Measurements from ENCODE around the gene TIRAP.

TIRAP gene

DNA sequence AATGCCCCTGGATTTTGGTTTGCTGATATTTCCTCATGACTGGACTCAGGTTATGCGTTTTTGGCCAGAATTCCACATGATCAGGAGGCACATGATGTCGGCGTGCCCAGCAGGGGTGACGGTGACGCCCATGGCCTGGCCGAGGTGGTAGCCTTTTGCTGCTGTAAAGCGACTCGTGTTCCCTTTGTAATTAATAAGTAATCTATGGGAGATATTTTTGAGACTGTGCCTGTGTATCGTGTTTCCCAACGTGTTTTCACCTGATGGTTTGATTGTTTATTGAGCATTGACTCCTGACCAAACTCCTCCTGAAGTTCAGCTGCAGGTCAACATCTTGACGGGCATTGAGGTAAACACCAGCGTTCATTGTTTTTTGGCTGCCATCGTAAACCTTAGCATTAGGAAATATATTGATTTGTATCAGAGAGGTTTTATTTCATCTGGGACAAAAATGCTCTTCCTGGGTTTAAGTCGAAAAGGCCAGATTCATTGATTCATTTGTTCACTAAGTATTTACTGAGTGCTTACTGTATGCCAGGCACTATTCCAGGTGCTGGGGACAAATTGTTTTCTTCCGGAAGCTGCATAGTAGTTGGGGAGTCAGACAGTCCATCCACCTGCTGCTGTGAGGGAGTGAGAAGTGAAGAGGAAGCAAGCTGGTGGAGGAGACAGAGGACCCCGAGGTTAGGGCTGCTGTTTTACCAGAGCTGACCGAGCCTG, 44.5 kb downstream of the TIRAP start:
- DNase-seq: no peak

GRCh38 chr11:126328001-126328390, 45.1 kb downstream of the TIRAP start:
- DNase-seq: no peak

DNA sequence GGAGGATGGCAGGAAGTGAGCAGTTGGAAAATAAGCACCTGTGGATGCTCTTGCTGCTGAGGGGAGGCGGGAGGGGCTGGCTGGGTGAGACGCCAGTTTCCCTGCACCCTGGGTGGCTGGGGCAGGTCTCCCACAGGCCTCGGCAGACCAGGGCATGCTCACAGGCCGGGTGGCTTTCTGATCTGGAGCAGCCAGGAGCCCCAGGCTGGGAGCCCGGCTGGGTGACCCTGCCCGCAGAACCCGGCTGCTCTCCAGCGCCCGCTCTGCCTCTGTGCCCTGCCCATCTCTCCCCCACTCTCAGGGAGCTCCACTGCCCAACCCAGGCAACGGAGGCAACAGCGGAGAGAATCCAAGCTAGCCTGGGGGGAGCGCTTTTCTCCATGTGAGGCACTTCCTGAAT, 45.6 kb downstream of the TIRAP start:
- no peak for DNase-seq

GRCh38 chr11:126328938-126329643, 46.2 kb downstream of the TIRAP start:
- DNase-seq: no peak

GRCh38 chr11:126329644-126330211, 46.8 kb downstream of the TIRAP start:
- DNase-seq: no peak

DNA sequence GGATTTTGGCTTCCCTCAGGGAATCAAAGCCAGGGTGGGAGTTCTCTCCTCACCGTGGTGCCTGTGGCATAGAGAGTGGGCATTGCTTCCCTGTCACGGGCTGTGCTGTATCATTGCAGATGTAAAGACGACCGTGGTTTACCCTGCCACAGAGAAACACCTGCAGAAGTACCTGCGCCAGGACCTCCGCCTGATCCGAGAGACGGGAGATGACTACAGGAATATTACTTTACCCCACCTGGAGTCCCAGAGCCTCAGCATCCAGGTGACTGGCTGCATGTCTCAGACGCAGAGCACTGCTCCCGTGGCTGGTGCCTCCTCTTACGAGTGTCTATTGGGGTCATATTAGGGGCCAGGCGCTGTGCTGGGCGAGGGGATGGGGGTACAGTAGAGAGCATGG, 48.4 kb downstream of the TIRAP start:
- DNase-seq: no peak

DNA sequence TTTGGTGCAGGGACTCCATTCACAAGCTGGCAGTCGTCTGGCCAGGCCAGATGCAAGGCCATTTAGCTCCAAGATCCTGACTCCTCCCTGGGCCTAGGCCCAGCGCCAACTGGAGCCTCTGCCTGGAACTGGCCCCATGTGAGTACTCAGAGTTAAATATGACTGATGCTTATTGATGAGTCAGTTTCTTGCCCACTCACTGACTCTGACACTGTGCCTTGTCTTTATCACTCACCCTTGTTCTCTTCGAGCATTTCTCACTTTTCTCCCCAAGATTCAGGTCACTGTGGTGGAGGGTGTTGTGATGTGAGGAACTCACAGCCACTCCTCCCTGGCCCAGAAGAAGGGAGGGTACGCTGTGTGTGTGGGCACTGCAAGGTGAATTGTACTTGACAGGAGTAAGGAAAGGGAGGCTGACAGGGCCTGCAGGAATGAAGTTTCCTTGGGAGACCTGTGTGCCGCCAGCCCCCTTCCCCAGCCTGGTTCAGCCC, 49.4 kb downstream of the TIRAP start:
- DNase-seq: no peak

- DNase-seq: no peak
Measured at GRCh38 chr11:126333142-126333541, 50.2 kb downstream of the TIRAP start.

DNA sequence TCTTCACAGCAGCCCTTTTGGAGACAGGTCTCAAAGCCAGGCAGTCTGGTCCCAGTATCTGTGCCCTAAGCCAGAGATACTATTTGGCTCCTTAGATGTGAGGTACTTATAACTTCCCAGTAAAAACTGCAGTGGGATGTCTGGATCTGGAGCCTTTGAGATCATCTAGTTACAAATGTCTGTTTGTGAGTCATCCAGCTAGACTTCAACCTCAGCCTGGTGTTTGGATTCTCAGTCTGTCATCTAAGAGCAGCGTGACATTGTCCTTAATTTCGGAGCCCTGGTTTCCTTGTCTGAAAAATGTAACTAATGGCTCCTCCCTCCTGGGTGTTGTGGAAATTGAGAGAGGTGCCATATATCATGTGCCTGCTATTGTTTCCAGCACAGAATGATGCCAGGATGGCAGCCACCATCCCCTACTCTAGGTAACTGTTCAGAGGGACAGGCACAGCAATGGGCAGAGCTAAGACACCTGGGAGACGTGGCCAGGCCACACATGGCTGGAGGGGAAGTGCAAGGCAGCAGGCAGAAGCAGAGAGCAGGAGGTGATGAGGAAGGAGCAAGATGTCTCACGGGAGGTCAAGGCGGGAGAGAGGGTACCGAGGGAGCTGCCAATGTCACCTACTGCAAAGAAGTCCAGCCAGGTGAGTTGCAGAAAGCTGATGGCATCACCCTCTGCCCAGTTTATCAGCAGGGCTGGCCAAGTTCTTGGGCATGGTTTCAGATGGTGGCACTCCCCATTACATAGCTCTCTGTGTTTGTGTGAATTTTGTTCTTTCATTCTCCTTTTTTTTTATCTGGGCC, 52.0 kb downstream of the TIRAP start:
- no peak for DNase-seq

- no peak for DNase-seq
Measured at GRCh38 chr11:126335463-126335760, 52.5 kb downstream of the TIRAP start.

DNA sequence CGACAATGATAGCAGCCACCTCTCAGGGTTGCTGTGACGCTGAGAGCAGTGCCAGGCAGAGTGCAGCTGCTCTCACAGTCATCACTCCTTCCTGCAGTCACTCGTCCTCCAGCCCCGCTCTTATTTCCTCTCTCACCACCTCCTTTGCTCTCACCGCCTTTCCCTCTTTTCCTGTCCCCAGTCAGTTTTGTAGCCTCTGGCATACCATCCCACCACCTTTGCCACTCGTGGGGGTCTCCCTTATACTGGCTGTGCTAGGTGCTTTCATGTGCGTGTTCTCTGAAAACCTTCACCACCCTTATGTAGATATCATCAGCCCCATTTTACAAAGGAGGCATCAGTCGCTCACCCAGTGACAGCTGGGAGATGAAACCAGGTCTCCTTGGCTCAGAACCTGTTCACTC, 53.2 kb downstream of the TIRAP start:
- DNase-seq: no peak

DNA sequence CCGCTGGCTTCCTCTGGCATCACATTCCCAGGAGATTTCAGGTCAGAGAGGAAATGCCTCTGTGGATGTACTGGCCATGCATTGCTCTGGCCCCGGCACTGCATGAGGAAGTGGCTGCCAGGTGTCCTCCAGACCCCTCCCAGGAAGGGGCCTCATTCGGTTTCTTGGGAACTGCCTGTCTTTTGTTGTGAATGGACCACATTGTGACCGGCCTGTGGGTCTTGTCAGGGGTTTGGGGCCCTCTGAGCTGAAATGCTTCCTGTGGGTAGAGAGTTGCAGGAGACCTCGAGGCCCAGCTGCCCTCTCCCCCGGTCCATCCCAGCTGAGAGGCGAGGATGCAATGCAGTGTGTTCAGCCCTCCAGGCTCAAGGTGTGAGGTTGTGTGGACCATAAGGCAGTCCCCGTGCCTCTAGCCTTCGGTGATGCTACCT, 53.8 kb downstream of the TIRAP start:
- DNase-seq: no peak

DNA sequence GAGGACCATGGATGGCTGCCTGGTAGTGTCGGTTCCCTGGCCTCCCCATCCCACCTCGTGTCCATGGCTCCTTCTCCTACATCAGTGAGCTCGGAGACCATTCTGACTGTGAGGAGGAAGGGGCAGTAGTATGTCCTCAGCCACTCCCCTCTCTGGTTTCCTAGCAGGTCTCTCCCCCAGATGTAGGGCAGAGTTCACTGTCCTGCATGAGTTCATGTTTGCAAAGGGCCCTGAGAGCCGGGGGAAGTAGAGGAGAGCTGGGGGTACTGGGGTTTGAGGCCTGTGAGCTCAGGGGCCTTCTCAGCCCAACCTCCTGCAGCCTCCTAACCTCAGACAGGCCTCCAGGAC, 54.2 kb downstream of the TIRAP start:
- DNase-seq: no peak

DNA sequence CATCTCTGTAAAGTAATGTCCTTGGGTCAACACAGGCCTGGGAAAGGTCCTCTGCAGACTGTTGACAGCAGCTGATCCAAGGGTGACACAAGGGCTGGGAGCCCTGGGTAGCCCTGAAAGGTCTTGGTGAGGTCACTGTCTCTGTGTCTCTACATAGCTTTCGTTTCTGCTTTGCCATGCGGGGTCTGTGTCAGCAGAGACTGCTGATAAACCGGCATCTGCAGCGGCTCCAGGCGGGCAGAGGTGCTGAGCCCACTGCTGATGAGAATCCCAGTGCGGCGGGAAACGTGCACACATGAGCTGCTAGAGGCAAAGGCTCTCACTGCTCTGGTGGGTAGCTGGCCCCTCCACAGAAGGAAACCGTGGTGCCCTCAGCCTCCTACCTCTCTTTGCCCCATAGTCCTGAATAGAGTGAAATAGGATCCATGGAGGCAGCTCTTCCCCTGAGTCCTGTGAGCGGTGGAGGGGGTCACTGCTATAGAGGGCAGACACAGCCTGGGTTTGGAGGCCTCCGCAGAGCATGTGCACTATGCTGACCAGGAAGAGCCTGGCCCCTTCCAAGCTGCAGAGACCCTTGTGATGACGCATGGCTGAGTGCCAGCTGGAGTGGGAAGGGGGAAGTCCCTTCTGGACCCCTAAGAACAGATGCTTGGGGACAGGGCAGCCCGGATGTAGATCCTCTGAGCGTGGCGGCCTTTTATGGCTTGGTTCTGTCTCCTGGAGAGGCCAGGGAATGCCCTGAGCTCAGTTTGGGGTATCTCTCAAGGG, 54.8 kb downstream of the TIRAP start:
- no peak for DNase-seq

DNA sequence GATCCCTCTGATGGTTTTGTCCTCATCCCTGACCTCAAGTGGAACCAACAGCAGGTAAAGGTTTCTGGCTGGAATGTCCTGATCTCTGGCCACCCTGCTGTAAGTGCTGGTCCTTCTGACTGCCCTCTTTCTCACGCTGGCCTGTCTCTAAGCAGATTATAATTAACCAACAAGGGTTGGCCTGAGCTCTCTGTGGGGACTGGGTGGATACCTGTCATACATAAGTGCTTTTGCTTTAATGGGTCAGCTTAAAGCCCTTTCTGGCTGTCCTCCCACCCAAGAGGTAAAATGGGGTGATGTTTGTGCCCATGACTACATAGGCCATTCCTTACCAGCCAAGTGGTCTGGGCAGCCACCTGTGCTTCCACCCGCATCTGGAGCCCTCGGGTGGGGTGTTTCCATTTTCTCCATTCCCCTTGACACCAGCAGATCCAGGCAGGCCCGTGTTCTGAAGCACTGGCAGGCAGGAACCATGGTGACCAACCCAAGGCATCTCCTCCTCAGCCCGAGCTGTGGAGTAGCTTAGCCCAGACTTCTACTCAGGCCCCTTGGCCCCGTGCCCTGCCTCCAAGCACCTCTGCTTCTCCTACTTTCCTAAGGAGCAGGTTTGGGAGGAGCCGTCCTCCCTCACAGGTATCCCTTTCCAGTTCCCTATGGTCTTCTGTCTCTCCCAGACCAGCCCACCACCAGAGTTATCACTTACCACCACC, 55.6 kb downstream of the TIRAP start:
- no peak for DNase-seq

DNA sequence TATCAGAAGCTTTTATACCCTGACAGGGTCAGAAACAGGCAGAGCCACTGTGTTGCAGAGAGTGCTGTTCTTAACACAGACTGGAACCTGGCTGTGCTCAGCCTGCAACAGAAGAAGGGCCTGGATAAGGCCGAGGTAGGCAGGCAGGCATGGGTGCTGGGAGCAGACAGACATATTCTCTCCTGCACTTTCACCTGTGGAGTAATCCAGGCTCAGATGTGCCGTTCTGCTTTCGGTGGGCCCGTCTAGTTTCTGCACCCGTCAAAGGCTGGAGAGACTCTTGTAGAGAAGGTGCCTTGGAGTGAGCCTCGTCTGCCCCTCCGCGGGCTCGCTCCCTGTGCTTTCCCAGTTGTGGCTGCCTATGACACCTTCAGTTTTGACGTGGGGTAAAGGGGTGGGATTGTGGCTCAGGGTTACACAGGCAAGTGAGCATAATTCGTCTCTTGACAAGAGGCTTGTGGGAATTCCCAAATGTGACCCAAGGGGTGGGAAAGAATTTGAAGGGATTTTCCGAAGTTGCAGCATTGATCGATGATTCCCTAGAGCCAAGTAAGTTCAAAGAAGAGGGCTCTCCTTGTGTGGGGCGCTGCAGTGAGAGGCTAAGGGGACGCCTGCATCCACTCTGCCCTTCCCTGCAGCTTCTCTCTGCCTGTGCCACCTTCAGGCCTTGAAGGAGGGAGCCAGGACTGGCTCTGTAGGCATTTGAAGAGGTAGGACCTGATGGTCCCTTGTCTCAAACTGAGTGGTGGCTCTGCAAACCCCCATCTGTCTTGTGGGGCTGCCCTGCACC, 56.4 kb downstream of the TIRAP start:
- no peak for DNase-seq

DNA sequence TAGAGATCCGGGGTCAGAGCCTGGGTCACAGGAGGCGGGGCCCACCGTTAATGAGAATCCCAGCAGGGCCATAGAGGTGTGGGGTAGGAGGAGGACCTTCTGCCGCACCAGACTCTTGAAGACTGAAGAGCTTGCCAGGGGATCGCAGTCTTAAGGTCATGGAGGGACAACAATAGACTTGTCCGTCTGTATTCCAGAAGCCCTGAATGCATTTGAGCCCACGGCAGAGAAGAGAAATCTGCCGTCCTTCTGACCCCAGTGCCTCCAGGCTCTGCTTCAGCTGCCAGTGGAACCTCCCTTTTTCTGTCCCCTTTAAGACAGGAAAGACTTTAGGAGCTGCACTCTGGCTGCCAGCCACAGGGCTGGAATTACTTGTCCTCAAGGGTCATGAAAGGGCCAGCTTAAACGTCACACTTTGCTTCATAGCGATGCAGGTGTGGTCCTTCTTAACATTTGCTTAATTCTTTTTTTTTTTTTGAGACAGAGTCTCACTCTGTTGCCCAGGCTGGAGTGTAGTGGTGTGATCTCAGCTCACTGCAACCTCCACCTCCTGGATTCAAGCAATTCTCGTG, 57.1 kb downstream of the TIRAP start:
- no peak for DNase-seq

DNA sequence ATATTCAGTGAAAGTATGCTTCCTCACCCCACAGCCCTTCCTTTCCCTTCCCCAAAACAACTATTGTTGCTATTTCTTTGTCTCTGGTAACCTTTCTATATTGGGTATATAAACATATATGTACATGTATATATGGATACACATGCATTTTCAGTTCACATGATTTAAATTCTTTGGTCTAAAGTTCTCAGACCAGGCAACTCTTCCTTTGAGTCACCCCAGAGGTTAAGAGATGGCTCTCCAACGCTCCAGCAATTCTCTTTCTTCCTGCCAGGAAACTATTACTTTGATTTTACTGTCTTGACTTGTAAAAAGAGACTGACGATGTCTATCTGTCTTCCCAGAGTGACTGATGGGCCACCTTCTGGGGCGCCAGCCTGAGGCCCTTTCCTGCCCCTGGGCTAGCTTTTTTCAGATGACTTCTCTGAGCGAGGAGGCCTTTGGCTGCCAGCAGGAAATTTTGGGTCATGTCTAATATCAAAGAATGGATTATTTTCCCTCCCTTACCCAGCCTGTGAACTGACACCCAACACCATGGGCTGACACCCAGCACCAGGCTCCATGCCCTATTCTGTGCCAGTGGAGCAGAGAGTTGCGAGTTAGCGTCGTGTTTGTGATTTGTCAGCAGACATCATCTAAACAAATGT, 58.2 kb downstream of the TIRAP start:
- no peak for DNase-seq

DNA sequence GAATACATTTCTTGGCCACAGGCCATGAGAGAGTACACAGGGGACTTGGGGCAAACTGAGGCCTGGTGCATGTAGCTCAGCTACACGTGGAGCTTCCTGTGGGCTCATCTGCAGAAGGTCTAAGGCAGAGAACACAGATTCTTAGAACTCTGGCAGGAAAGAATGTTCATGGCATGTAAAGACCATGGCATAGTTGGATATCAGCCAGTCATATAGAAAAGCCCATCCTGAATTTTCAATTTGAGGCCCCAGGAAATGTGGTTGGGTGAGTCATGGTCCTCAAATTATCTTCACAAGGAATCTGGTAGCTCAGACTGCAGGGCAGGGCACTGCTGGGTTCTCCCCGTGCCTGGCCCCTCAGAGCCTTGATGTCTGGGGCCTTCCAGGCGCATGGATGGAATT, 58.9 kb downstream of the TIRAP start:
- no peak for DNase-seq

DNA sequence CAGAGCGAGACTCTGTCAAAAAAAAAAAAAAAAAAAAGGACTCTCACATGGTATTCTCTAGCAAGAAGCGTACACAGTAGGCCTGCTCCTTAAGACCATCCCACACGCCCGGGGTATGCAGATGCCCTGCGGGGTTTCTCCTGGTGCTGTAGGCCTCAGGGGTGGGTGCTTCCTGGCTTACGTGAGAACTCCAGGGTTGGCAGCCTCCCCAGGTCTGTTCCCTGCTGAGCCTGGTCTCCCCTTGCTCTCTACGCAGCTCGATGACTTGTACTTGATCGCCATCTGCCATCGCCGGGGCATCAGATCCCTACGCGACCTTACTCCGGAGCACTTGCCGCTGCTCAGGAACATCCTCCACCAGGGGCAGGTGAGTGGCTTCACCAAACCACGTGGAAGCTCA, 60.2 kb downstream of the TIRAP start:
- DNase-seq: no peak
